Loucy (cell line): ENCODE results near the gene PIK3R1.

Source experiments
- H2AFZ ChIP-seq: fragments of 200-600 bp; sonication (generic); 2 replicates; pipeline ENCODE4 v1.6.0; 2016; ENCODE audit warnings: antibody characterized with exemption, mild to moderate bottlenecking, low read length, moderate library complexity
- H3F3A ChIP-seq: fragments of 200-600 bp; 2 replicates; pipeline ENCODE4 v1.6.0; 2016; ENCODE audit warnings: antibody characterized with exemption, low read depth, mild to moderate bottlenecking
- H3K27me3 ChIP-seq: fragments of 200-600 bp; sonication (generic); 2 replicates; pipeline ENCODE4 v1.6.1; 2014; ENCODE audit warnings: low read length, mild to moderate bottlenecking; ENCODE audit not compliant: insufficient read depth, poor library complexity, severe bottlenecking
- H3K36me3 ChIP-seq: fragments of 200-600 bp; sonication (generic); 2 replicates; pipeline ENCODE4 v1.6.1; 2016; ENCODE audit warnings: low read length; ENCODE audit not compliant: insufficient read depth
- H3K4me1 ChIP-seq: fragments of 200-600 bp; sonication (generic); 2 replicates; pipeline ENCODE4 v1.5.1; 2014; ENCODE audit warnings: low read length, mild to moderate bottlenecking; ENCODE audit not compliant: insufficient read depth, poor library complexity, severe bottlenecking
- H3K4me2 ChIP-seq: fragments of 200-600 bp; sonication (generic); 2 replicates; pipeline ENCODE4 v1.6.0; 2014; ENCODE audit warnings: antibody characterized with exemption, low read length, low read depth, mild to moderate bottlenecking; ENCODE audit not compliant: poor library complexity, severe bottlenecking
- H3K4me3 ChIP-seq: fragments of 200-600 bp; sonication (generic); 2 replicates; pipeline ENCODE4 v1.5.1; 2014; ENCODE audit warnings: low read length, mild to moderate bottlenecking, mixed read lengths; ENCODE audit not compliant: poor library complexity, severe bottlenecking
- H3K79me2 ChIP-seq: fragments of 200-600 bp; sonication (generic); 2 replicates; pipeline ENCODE4 v1.6.1; 2014; ENCODE audit warnings: low read length; ENCODE audit not compliant: insufficient read depth
- H3K9ac ChIP-seq: fragments of 200-600 bp; sonication (generic); 2 replicates; pipeline ENCODE4 v1.6.0; 2014; ENCODE audit warnings: mild to moderate bottlenecking, low read depth, low read length, moderate library complexity; ENCODE audit not compliant: poor library complexity, severe bottlenecking
- H3K9me2 ChIP-seq: fragments of 200-600 bp; sonication (generic); replicated peaks from 2 replicates; pipeline ENCODE4 v1.6.1; 2016; ENCODE audit warnings: low read depth, low read length, mixed read lengths
- H3K9me3 ChIP-seq: fragments of 200-600 bp; sonication (generic); 2 replicates; pipeline ENCODE4 v1.6.1; 2014; ENCODE audit warnings: mild to moderate bottlenecking, antibody characterized with exemption, low read length, low read depth; ENCODE audit not compliant: insufficient read depth
- H4K20me1 ChIP-seq: fragments of 200-600 bp; sonication (generic); 2 replicates; pipeline ENCODE4 v1.6.0; 2014; ENCODE audit warnings: antibody characterized with exemption, low read length, mild to moderate bottlenecking; ENCODE audit not compliant: insufficient read depth, poor library complexity, severe bottlenecking
- CTCF ChIP-seq: fragments of 200-600 bp; sonication (generic); conservative IDR thresholded peaks from 2 replicates; pipeline ENCODE4 v1.5.1; 2014; ENCODE audit warnings: mild to moderate bottlenecking, antibody characterized with exemption, low read length
- EZH2phosphoT487 ChIP-seq: fragments of 200-600 bp; IDR thresholded peaks from 2 replicates; pipeline ENCODE4 v1.6.1; 2018; ENCODE audit warnings: antibody characterized with exemption, mild to moderate bottlenecking, moderate library complexity, borderline replicate concordance

Gene PIK3R1

GRCh38 chr5:68290260-68290674 is 74.7 kb downstream of the PIK3R1 start:
- peaks cover 72% of the 10 kb centered on the region for H3K36me3 ChIP-seq
- no peak overlapping the region for H3K4me2 ChIP-seq
- no peaks in the 10 kb centered on the region for H3K9me3 ChIP-seq
- H3K27me3 ChIP-seq, result no peaks in the 10 kb centered on the region
- peaks cover 41% of the 10 kb centered on the region for H3K4me1 ChIP-seq
- H3K9me2 ChIP-seq, result no peaks in the 10 kb centered on the region
- no peak overlapping the region for H2AFZ ChIP-seq
- H3K4me3 ChIP-seq, result no peak overlapping the region
- H3F3A ChIP-seq, result 0 out of 2 replicates have a peak, but pooled peaks cover 5% of the 10 kb centered on the region
- TF ChIP-seq CTCF, result no peak
- no peak for TF ChIP-seq EZH2phosphoT487
- H4K20me1 ChIP-seq, result peaks cover 52% of the 10 kb centered on the region
- H3K79me2 ChIP-seq, result peaks cover 61% of the 10 kb centered on the region
- no peak overlapping the region for H3K9ac ChIP-seq

- Histone ChIP-seq H3K4me2 (no peak overlapping the region), H4K20me1 (peaks cover 47% of the 10 kb centered on the region), H3K4me1 (peaks cover 36% of the 10 kb centered on the region), H3F3A (no peaks in the 10 kb centered on the region), H3K9me2 (no peaks in the 10 kb centered on the region), H2AFZ (no peak overlapping the region), H3K79me2 (peaks cover 60% of the 10 kb centered on the region), H3K9me3 (no peaks in the 10 kb centered on the region), H3K36me3 (peaks cover 75% of the 10 kb centered on the region), H3K9ac (no peak overlapping the region), H3K27me3 (no peaks in the 10 kb centered on the region), H3K4me3 (no peak overlapping the region)
- TF ChIP-seq EZH2phosphoT487, result no peak
Measured at GRCh38 chr5:68290847-68291246, 75.3 kb downstream of the PIK3R1 start.

- TF ChIP-seq CTCF, result no peak
- TF ChIP-seq EZH2phosphoT487, result no peak
- no peaks in the 10 kb centered on the region for H3F3A ChIP-seq
- H2AFZ ChIP-seq, result no peak overlapping the region
- H3K27me3 ChIP-seq, result no peaks in the 10 kb centered on the region
- H3K4me3 ChIP-seq, result no peak overlapping the region
- H3K36me3 ChIP-seq, result peaks cover 87% of the 10 kb centered on the region
- peaks cover 21% of the 10 kb centered on the region for H3K4me1 ChIP-seq
- H3K4me2 ChIP-seq, result no peak overlapping the region
- peaks cover 46% of the 10 kb centered on the region for H3K79me2 ChIP-seq
- no peaks in the 10 kb centered on the region for H3K9me3 ChIP-seq
- H3K9me2 ChIP-seq, result no peaks in the 10 kb centered on the region
- peaks cover 34% of the 10 kb centered on the region for H4K20me1 ChIP-seq
- no peak overlapping the region for H3K9ac ChIP-seq
Measured at GRCh38 chr5:68292316-68292715, 76.8 kb downstream of the PIK3R1 start.

- Histone ChIP-seq H3K4me2 (no peak overlapping the region), H3K9me3 (no peaks in the 10 kb centered on the region), H3K4me1 (no peaks in the 10 kb centered on the region), H4K20me1 (peaks cover 15% of the 10 kb centered on the region), H2AFZ (no peak overlapping the region), H3K4me3 (no peak overlapping the region), H3K36me3 (peaks cover 97% of the 10 kb centered on the region), H3K79me2 (peaks cover 11% of the 10 kb centered on the region), H3K27me3 (no peaks in the 10 kb centered on the region), H3F3A (peaks cover 4% of the 10 kb centered on the region; the same call in 1 of the 2 replicates), H3K9ac (no peak overlapping the region), H3K9me2 (no peaks in the 10 kb centered on the region)
- no peak for TF ChIP-seq EZH2phosphoT487
- no peak for TF ChIP-seq CTCF
Measured at GRCh38 chr5:68295772-68296171, 80.2 kb downstream of the PIK3R1 start.
